AG04450 (cell line): ENCODE measurements around the gene IBA57. TPM values are rescaled to one million over a fixed set of nuclear protein-coding genes. Genes with fewer than 3 reads are reported as not detected.
"Not testable (repeated sequence)": the region's sequence is repeated elsewhere in the genome, so short reads cannot be mapped to it uniquely, and the experiment has no call there.

Experiments used
- CTCF ChIA-PET: fragments of 300-600, 350-600 bp; formaldehyde crosslinking; extraction: SDS; loops from one replicate; lab custom pipeline; 2022; ENCODE audit warnings: antibody characterized with exemption, inconsistent platforms; lab: Charles Lee
- POLR2A ChIA-PET: fragments of 350-600 bp; formaldehyde crosslinking; extraction: SDS; loops from one replicate; lab custom pipeline; 2021; ENCODE audit warnings: antibody characterized with exemption, inconsistent platforms; lab: Yijun Ruan, JAX
- DNase-seq: peaks from one replicate; pipeline ENCODE4 v3.0.0-alpha.2; 2011; ENCODE audit warnings: low read depth, low spot score
- H3K27ac ChIP-seq: one replicate; pipeline ENCODE4 v1.5.1; 2012; ENCODE audit warnings: low read depth, low read length, control low read depth
- H3K27me3 ChIP-seq: one replicate; pipeline ENCODE4 v1.6.0; 2012; ENCODE audit warnings: low read length; ENCODE audit not compliant: control insufficient read depth, insufficient read depth
- H3K4me3 ChIP-seq: 2 replicates; pipeline ENCODE4 v1.5.1; 2011; ENCODE audit warnings: mild to moderate bottlenecking, low read depth, low read length, control low read depth
- H3K9me3 ChIP-seq: 2 replicates; pipeline ENCODE4 v1.5.1; 2012; ENCODE audit warnings: low read length; ENCODE audit not compliant: control insufficient read depth, insufficient read depth
- polyA plus RNA-seq: library from polyadenylated mRNA; depleted of rRNA; stranded (reverse); fragments of >200 nt; gene quantifications from 2 replicates; pipeline ENCODE4 v1.2.3, GENCODE V29; 2011
- TF ChIP-seq, protein P1 (sequence below): IDR thresholded peaks from 2 replicates; pipeline ENCODE4 v1.5.1; 2011; ENCODE audit warnings: low read depth, low read length, control low read depth, inconsistent platforms

Gene IBA57
- polyA plus RNA-seq, 1 experiment = 1.4 TPM

DNA sequence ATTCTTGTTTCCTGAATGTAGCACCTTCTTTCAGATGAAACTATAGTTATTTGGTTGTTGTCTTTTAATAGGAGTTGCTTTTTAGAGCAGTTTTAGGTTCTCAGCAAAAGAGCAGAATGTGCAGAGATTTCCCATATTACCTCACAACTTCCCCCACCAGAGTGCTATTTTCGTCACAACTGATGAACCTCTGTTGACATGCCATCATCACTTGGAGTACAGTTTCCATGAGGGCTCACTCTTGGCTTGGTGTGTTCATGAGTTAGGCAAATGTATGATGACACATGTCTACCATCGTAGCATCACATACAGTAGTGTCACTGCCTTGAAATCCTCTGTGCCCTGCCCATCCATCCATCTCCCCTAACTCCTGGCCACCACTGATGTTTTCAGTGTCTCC is 3.7 kb downstream of the IBA57 start:
- H3K27me3 ChIP-seq = no peaks in the 10 kb centered on the region
- CTCF ChIA-PET = no interaction called here
- POLR2A ChIA-PET = no interaction called here
- TF ChIP-seq, protein P1, sequence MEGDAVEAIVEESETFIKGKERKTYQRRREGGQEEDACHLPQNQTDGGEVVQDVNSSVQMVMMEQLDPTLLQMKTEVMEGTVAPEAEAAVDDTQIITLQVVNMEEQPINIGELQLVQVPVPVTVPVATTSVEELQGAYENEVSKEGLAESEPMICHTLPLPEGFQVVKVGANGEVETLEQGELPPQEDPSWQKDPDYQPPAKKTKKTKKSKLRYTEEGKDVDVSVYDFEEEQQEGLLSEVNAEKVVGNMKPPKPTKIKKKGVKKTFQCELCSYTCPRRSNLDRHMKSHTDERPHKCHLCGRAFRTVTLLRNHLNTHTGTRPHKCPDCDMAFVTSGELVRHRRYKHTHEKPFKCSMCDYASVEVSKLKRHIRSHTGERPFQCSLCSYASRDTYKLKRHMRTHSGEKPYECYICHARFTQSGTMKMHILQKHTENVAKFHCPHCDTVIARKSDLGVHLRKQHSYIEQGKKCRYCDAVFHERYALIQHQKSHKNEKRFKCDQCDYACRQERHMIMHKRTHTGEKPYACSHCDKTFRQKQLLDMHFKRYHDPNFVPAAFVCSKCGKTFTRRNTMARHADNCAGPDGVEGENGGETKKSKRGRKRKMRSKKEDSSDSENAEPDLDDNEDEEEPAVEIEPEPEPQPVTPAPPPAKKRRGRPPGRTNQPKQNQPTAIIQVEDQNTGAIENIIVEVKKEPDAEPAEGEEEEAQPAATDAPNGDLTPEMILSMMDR = no peak
- H3K9me3 ChIP-seq = peaks cover 8% of the 10 kb centered on the region
- no peak for DNase-seq
- no peak overlapping the region for H3K27ac ChIP-seq
- H3K4me3 ChIP-seq = no peak overlapping the region

DNA sequence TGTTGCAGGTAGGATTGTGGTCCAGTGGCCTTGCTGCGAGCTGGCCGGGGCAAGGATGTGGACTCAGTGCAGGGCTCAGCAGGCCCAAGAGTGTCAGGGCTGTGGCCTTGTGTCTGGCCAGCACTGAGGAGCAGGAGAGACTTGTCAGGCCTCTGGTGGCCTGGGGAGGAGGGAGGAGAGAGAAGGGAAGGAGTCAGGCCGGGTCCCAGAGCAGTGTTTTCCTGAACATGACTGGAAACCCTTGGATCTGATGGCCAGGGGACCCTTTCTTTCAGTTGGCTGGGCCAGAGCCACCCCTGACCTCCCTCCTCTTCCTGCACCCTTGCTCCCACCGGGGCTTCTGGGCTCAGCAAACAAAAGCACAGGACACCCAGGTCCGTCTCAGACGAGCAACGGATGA is 5.1 kb downstream of the IBA57 start:
- H3K9me3 ChIP-seq = peaks cover 14% of the 10 kb centered on the region
- no peak overlapping the region for H3K27ac ChIP-seq
- no peaks in the 10 kb centered on the region for H3K27me3 ChIP-seq
- ChIA-PET POLR2A (no interaction called here), CTCF (no interaction called here)
- no peak overlapping the region for H3K4me3 ChIP-seq
- TF ChIP-seq, protein P1 = no peak
- no peak for DNase-seq

DNA sequence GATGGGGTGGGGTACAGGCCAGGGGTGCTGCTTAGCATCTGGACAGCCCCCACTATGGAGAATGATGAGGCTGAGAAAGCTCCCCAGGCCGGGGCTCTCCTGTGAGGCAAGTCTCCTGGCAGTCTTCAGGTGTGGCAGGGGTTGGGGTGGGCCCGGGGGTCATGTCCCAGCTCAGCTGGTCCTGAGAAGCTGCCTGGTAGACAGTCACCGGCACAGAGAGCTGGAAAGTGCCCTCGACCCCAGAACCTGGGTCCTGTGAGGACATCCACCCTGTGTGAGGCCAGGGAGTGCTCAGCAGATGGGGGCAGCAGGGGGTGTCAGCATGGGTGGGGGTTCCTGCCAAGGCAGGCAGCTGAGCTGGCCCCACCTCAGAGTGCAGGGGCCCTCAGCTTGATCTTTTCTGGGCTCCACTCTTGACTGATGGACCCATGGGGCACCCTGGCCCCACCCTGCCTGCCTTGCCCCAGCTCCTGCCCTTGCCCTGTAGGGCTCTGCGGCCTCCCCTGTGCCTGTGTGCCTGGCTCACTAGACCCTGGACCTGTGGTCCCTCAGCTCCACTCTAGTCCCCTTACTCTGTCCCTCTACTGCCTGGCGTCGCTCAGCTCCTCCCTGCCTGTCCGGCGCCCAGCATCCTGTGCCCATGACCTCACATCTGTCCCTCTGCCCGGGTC is 5.8 kb downstream of the IBA57 start:
- CTCF ChIA-PET = no interaction called here
- TF ChIP-seq, protein P1 = no peak
- no peak for DNase-seq
- POLR2A ChIA-PET = no interaction called here
- H3K4me3 ChIP-seq = no peak overlapping the region
- peaks cover 14% of the 10 kb centered on the region for H3K9me3 ChIP-seq
- H3K27me3 ChIP-seq = no peaks in the 10 kb centered on the region
- no peak overlapping the region for H3K27ac ChIP-seq

DNA sequence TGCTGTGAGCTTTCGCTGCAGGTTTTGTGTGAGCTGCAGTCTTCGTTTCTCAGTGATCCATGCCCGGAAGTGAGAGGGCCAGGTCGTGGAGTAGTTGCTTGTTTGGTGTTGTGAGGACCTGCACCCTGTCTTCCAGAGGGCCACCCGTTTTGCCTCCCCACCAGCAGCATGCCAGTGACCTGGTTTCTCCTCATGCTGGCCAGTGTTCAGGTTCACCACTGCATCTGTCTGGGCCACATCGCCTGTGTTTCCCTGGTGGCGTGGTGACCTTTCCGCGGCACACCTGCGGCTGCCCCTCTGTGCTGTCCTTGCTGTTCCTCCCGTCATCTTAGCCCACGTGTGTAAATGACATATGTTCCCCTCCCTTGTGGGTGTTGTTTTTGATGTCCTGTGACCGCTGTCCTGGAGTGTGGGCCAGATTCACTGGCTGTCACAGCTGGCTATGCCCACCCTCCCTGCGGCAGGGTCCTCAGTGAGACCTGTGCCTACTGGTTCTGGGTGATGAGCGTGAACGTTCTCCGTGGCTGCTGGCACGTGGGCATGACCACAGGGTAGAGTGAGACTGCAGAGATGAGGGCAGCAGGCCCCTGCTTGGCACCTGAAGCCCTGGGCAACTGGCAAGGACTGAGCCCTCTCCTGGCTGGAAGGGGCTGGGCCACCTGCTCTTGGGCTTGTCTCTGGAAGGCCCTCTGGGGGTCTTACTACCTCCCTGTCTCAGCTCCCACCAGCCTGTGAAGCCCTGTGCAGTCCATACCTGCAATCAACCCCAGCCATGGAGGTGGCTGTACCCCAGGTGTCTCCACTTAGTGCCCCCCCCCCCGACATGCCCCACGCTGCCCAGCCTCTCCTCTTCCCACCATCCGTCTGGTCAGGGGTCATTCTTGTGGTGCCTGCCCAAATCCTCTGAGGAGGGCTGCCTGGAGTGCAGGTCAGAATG is 7.3 kb downstream of the IBA57 start:
- TF ChIP-seq, protein P1 = no peak
- Histone ChIP-seq H3K4me3 (no peak overlapping the region), H3K27me3 (no peaks in the 10 kb centered on the region), H3K27ac (no peak overlapping the region), H3K9me3 (peaks cover 14% of the 10 kb centered on the region)
- no peak for DNase-seq
- ChIA-PET CTCF (interaction anchor here (0.6 kb wide), 1 partner anchor 234 kb away, joined by 7 read pairs; the partner anchor contains the start of gene TRIM11), POLR2A (no interaction called here)

DNA sequence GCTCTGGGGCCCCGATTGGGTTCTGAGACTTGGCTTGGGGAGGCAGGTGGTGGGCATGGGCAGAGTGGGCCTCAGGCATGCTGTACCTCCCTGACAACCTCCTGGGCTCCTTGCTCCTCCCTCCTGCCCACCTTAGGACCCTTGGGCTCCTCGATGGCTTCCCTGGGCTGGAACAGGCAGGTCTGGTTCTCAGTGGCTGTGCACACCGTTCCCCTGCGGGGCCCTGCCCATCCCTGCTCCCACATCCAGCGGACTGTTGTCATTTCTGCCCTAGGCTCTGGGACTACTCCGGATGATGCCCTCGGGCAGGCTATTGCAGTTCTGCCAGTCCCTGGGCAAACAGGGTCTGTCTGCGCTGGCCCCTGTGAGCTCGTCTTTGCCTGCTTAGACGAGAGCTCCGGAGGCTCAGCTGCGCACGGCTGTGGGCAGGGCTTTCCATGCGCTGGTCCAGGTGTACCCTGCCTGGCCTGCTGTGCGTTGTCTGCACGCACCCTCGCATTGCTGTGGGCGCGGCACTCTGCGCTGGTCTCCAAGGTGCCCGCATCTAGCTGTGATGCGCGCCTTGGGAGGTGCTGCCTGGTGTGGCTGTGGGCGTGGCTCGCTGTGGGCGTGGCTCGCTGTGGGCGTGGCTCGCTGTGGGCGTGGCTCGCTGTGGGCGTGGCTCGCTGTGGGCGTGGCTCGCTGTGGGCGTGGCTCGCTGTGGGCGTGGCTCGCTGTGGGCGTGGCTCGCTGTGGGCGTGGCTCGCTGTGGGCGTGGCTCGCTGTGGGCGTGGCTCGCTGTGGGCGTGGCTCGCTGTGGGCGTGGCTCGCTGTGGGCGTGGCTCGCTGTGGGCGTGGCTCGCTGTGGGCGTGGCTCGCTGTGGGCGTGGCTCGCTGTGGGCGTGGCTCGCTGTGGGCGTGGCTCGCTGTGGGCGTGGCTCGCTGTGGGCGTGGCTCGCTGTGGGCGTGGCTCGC is 8.2 kb downstream of the IBA57 start:
- CTCF ChIA-PET = interaction anchor here (1.5 kb wide), 1 partner anchor 9 kb away, joined by 4 read pairs; the partner anchor contains the start of gene IBA57
- DNase-seq, H3K27me3 ChIP-seq, H3K4me3 ChIP-seq: not testable (repeated sequence)
- H3K9me3 ChIP-seq = peaks cover 14% of the 10 kb centered on the region
- H3K27ac ChIP-seq = peak overlapping the region; percentile 11
- POLR2A ChIA-PET = interaction anchor here (1.5 kb wide), 1 partner anchor 8 kb away, joined by 4 read pairs; the partner anchor contains the start of gene IBA57
